Measurements from ENCODE around the gene SLC5A9.
"Not testable (repeated sequence)": the region's sequence is repeated elsewhere in the genome, so short reads cannot be mapped to it uniquely, and the experiment has no call there.

Gene SLC5A9

DNA sequence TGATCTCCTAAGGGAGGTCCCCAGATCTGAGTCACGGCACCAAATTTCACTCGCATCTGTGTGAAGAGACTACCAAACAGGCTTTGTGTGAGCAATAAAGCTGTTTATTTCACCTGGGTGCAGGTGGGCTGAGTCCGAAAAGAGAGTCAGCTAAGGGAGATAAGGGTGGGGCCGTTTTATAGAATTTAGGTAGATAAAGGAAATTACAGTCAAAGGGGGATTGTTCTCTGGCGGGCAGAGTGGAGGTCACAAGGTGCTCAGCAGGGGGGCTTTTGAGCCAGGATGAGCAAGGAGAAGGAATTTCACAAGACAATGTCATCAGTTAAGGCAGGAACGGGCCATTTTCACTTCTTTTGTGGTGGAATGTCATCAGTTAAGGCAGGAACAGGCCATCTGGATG, 8.2 kb upstream of the SLC5A9 start:
- DNase-seq (ENCODE audit: low read depth), result not testable (repeated sequence)

DNA sequence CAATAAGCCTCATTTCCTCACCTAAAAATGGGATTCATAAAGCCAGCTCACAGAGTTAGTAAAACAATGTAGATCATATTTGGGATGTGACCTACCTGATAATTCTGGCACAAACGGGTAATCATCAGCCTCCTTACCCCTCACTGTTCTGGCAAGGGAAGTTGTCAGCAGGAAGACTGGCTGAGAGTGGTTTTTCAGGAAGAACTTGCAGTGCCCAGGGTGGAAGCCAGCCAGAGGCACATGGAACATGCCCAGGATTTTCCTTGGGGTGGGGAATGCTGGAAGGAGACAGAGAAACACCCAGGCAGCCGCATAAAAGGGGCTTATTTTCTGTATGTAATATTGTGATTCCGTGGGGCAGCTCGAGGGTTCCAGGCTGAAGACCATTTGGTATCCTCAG, 7.7 kb upstream of the SLC5A9 start:
- no peak for DNase-seq (ENCODE audit: low read depth)

DNA sequence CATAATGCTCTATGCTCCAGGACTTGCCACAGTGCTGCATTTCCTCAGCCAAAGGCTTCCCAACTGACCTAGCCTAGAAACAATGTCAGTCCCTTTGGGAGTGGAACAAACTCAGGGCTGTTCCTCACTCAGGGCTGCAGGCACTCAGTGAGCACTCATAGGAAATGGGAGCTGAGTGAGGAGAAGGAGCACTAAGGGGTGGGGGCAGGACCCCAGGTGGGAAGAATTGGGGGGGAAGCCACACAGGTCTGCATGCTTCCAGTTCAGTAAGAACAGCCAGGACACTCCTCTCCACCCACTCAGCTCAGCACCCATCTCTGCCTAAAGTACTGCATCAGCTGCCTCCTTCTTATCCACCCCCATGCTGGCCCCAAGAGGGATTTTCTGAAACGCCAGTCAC, 7.3 kb upstream of the SLC5A9 start:
- no peak for DNase-seq (ENCODE audit: low read depth)

DNA sequence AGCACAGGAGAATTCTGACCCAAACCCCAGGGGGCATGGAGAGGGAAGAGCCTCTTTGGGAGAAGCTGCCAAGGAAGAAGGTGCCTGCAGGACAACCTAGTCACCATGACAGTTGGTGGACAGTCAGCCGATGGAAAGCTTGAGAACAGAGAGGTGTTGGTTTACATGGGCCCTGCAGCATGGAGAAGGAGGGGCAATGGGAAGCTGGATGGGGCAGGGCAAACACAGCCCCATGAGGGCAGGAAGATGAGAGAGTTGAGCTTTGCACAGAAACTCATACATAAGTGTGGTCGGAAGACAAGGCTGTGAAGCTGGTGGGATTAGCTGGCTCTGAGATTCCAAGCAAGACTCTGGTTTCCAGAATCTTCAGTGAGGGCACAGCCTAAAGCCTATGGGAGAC, 6.6 kb upstream of the SLC5A9 start:
- no peak for DNase-seq (ENCODE audit: low read depth)

DNA sequence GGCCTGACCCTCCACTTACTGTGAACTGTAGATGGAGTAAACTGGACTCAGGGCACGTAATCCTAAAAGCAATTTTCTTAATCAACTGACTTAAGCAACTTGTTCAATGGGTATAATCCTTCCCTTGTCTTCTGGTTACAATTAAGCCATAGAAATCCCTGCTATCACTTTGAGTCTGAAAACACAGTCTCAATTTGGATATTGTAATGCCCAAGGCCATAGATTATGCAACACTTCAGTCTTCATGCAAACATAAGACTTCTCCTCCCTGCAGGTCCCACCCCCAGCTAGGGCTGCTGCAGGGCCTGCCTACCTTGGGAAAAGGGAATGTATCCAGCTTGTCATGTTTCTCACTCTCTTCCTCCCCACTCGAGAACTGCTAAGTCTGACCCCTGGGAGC, 6.2 kb upstream of the SLC5A9 start:
- DNase-seq (ENCODE audit: low read depth), result no peak

DNA sequence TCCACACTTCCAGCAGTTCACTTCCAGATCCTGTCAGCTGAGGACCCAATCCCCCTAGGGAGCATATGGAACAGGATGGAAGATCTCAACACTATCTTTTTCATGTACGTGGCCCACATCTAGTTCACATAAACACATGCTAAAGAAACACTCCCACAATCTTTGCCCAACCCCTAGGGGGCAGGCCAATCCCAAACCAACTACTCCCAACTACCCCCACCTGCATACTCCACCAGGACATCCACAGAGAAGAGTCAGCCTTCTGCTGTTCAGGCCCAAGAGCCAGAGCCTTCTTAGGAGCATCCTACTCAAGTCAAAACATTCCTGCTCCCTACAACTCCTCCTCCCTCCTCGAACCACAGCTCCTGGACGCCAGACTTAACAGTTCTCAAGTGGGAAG, 5.6 kb upstream of the SLC5A9 start:
- DNase-seq (ENCODE audit: low read depth), result no peak

DNA sequence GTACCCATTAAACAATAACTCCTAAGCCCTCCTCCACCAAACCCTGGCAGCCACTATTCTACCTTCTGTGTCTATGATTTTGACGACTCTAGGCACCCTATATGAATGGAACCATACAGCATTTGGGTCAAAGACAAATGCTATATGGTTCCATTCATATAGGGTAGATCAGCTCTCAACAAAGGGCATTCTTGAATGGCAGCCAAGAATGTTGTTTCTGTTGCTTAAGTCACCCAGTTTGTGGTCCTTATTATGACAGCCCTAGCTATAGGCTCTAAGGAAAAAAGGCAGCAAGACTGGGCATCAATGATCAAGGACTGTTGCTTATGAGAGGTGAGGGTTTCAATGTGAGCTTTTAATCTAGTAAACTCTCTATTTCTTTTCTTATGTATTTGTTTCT, 4.7 kb upstream of the SLC5A9 start:
- no peak for DNase-seq (ENCODE audit: low read depth)

DNA sequence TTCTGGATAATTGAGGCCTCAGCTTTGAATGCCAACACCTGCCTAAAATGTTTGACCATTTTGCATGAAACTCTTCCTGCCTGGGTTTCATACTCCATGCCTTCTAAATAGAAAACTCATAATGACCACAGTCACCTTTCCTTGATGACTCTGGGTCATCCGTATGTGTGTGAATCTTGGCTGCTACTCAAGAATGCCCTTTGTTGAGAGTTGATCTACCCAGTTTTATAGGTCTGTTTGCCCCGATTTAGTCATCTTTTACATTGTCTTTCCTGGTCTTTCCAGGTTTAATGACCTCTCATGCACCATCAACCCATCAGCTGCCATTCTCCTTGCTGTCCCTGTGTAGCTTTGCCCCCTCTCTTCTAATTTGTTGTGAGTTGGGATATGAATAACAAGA, 2.7 kb upstream of the SLC5A9 start:
- no peak for DNase-seq (ENCODE audit: low read depth)

DNA sequence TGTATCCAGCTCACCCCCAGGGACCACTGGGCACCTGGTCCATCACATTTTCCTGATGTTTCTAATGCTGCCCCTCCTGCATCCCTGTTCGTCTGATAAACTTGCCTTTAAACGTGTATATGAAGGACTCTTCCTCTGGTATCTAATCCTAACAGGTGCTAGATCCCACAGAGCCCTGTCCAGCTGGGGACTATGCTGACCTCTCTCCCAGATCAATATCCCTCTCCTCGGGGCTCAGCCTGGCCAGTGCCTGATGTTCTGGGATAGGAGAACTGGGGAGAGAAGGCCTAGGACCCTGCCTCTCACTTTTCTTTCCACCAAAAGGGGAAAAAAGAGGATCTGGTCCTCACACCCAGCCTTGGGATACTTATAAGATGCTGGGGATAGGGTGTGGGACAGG, 1.4 kb upstream of the SLC5A9 start:
- no peak for DNase-seq (ENCODE audit: low read depth)

DNA sequence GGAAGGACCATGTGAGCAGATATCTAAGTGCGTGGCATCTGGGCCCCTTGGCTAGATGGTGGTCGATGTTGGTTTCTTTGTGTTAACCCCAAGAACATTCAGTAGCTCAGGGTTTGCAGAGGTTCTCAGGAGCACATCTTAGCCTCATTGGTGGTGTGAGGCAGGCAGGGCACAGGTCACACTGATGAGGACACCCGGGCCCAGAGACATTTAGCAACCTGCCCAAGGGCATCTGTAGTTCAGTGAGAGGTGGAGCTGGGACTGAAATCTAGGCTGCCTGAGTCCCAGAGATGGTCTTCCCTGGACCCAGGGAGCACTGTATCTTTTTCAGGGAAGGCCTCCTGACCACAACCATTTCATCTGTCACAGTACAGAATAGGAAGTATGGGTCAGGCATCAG, 859 bp upstream of the SLC5A9 start:
- no peak for DNase-seq (ENCODE audit: low read depth)

DNA sequence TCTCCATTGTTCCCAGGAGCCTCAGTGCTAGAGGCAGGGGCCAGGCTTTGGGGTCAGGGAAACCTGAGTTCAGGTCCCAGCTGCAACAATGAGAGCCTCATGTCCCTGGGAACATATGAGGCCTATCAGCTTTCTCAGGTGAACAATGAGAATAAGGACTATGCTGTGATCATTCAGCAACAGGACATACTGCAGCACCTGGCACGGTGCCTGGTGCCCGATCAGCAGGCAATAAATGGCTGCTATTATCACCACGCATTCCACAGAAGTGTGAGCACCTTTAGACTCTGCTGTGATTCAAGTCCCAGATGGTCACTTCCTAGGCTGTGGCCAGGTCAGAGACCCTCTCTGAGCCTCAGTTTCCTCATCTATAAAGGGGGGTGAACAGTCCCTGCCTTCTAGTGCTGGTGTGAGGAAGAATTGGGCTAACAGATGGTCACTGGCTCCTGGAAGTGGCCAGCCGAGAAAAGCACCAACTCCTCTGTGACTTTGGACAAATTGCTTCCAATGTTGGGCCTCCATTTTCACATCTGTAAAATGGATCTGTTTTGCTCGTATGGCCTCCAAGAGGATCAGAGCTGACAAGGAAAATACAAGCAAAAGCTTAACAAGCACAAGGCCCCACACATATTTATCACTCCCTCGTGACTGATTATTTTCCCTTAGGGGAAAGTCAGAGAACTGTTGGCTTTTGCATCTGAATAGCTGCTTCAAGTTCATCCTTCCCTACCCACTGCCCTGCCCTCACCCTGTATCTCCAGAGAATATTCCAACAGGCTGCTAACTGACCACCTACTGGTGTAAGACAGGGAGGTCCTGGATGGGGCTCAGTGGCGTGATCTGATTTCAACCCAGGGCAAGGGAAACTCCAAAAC, 1.1 kb downstream of the SLC5A9 start:
- DNase-seq (ENCODE audit: low read depth), result no peak

DNA sequence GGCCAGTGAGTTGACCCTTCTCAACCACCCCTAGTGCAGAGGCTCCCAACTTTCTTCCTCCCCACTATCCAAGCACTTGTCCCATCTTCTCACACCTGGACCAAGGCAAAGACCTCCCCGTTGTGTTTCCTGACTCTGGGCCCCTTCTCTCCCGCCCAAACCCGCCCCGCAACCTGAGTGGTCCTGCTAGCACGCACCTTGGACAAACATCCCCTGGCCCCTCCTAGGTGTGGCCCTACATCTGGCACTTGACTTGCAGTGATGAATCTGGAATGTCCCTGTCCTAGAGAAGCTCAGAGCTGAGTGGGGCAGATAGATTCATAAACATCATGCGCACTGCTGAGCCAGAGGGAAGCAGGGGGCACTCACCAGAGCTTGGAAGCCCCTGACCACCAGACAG, 2.3 kb downstream of the SLC5A9 start:
- DNase-seq (ENCODE audit: low read depth), result no peak

DNA sequence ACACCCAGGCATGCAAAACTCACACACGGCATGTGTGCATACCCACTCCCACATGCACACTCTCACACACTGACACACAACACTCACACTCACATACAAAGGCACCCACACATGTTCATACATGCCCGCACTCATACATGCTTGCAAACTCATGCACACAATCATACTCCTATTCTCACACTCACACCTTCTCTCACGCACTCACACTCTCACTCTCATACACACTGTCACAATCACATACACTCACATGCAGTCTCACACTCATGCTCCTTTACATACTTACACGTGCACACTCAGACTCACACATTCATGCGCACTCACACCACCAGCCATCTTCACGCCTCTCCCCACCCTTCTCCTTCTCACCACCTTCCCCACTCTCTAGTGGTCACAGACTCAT, 3.1 kb downstream of the SLC5A9 start:
- no peak for DNase-seq (ENCODE audit: low read depth)

DNA sequence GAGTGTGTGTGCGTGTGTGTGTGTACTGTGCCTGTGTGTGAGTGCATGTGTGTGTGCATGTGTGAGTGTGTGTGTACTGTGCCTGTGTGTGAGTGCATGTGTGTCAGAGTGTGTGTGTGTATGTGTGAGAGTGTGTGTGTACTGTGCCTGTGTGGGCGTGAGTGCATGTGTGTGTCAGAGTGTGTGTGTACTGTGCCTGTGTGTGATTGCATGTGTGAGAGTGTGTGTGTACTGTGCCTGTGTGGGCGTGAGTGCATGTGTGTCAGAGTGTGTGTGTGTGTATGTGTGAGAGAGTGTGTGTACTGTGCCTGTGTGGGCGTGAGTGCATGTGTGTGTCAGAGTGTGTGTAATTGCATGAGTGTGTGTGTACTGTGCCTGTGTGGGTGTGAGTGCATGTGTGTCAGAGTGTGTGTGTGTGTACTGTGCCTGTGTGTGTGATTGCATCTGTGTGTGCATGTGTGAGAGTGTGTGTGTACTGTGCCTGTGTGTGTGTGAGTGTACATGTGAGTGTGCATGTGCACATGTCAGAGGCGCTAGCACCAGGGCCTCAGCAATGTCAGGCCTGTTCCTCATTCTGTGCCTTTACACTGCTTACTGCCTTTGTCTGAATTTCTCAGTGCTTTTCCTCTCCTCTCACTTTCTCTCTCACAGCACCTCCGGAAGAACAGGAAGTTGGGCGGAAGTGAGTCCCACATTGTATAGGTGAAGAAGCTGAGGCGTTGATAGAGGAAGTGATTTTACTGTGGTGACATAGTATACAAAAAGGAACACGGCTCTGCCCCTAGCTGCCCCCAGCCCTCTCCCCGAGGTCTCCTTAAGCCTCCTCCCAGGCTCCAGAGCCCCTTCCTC, 4.9 kb downstream of the SLC5A9 start:
- DNase-seq (ENCODE audit: low read depth), result no peak

DNA sequence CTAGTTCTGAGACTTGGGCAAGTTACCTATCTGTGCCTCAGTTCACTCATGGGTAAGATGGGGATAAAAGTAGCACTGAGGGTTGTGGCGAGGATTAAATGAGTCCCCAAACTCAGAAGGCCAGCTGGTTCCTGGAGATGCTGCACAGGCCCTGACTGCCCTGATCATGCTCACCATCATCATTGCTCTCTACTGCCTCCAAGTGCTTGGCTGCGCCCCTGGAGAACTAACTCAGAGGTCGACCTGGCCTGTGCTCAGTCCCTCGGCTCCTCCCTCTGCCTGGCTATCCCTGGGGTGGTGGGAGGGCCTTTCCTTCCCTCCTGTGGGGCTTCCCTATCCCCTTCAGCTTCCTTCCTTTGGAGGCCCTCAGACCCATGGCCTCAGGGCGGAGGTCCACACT, 5.6 kb downstream of the SLC5A9 start:
- no peak for DNase-seq (ENCODE audit: low read depth)

DNA sequence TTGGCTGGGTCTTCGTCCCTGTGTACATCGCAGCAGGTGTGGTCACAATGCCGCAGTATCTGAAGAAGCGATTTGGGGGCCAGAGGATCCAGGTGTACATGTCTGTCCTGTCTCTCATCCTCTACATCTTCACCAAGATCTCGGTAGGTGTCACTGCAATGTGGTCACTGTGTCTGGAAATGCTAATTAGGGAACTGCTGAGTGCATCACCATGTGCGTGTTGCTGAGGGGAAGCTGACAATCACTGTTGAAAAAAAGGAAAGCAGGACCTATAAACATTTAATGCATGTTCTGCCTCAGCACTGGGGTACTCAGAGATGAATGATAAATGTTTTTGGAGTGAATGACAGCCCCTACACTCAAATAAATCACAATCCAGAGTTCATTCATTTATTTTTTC, 6.8 kb downstream of the SLC5A9 start:
- no peak for DNase-seq (ENCODE audit: low read depth)

DNA sequence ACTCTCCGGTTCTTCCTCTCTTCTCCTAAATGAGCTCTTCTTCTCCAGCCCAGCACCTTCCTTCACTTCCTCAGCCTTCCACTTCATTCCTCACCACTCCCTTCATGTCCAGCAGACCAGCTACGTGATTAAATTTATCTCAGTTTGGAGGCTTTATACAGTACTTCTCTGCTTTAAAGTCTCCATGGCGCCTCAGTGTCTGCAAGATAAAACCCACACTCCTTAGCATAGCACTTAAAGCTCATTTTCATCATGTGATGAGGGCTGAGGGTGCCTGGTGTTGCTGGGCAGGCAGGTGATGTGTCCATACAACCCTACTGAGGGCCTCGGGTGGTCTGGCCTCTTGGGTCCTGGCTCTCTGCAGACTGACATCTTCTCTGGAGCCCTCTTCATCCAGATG, 7.7 kb downstream of the SLC5A9 start:
- DNase-seq (ENCODE audit: low read depth), result no peak

DNA sequence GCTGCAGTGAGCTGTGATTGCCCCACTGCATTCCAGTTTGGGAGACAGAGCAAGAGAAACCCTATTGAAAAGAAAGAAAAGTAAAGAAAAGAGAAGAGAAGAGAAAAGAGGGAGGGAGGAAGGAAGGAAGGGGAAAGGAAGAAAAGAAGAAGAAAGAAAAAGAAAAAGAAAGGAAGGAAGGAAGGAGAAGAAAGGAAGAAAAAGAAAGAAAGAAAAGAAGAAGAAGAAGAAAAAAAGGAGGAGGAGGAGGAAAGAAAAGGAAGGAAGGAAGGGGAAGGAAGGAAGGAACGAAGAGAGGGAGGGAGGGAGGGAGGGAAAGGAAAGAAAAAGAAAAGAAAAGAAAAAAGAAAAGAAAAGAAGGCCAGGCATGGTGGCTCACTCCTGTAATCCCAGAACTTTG, 10.2 kb downstream of the SLC5A9 start:
- DNase-seq (ENCODE audit: low read depth), result no peak

DNA sequence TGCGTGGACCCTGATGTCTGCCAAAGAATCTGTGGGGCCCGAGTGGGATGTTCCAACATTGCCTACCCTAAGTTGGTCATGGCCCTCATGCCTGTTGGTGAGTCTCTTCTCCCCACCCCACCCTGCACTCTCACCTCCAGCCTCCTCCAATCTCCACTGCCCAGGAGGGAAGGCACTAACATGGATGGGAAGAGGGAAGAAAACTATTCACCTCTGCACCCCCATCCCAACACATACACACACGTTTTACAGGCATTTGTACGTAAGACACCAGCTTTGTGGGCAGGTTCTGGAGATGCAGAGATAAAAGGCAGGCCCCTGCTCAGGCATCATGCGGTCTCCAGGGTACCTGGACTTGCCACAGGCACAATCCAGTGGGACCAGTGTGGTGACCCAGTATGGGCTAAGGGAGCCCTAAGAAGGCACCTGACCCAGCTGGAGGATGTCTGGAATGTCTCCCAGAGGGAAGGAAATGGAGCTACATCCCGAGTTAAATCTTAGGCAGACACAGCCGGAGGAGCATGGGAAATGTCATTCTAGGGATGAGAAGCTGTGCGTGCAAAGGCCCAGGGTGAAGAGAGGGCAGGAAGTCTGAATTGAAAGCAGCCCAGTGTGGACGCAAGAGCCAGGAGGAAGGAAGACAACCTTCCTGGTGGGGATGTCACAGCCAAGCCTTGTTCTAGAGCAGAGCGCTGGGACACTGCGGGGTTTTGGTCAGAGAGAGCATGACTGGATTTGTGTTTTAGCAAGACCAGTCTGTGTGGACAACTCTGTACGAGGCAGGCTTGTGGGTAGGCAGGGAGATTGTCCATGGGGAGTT, 11.4 kb downstream of the SLC5A9 start:
- no peak for DNase-seq (ENCODE audit: low read depth)

DNA sequence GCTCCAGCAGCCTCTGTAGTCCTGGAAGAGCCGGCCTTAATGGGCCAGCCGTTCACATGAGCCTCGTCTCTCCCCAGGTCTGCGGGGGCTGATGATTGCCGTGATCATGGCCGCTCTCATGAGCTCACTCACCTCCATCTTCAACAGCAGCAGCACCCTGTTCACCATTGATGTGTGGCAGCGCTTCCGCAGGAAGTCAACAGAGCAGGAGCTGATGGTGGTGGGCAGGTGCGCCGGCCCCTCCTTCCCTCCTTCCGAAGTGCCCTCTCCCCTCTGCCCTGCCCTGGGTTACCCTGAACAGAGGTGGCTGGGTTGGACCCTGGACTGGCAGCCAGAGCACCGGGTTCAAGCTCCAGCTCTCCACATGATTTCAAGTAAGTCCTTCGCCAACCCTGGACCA, 13.1 kb downstream of the SLC5A9 start:
- DNase-seq (ENCODE audit: low read depth), result no peak

DNA sequence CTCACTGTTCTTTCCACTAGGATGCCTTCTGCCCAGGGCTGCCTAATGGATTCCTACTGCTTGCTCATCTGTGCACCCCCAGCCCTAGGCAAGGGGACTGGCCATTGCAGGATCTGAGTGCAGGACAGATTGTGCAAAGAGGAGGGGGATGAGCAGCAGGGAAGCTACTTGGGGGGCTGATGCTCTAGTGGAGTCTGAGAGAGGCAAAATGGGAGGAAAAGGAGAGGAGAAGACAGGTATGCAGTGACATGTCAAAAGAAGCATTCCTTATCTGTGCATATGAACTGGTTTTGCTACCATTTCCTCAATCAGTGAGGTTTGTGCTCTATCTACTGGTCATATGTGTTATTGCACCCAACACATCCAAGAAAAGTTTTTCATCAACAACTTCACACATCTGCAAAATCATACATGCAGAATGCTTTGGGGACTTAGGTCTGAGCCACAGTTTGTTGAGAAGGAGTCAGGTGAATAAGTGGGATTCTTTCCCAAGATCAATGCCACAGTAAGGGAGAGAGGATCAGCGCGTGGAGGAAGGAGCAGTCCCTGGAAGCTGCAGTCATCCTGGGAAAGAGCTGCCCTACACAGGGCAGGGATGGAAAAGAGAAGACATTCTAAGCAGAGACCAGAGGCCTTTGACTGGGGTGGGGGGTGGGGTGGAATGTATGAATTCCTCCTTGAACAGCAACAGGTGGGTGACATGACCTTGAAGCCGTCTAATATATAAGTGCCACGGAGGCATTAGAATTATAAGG, 14.4 kb downstream of the SLC5A9 start:
- no peak for DNase-seq (ENCODE audit: low read depth)

Data from stimulated activated CD8-positive, alpha-beta memory T cell treated with anti-CD3 and anti-CD28 coated beads, Interleukin-7, amount 100 ng/mL, for 24 hours (primary cell).